Prostate gland (tissue), 2 donors: ENCODE measurements around the gene EXD3. TPM values are rescaled to one million over a fixed set of nuclear protein-coding genes. Genes with fewer than 3 reads are reported as not detected.
"Not testable (repeated sequence)": the region's sequence is repeated elsewhere in the genome, so short reads cannot be mapped to it uniquely, and the experiment has no call there.

ENCODE experiments used
- DNase-seq: peaks from one replicate; pipeline ENCODE4 v3.0.0-alpha.2; 2019; ENCODE audit warnings: low spot score
- H3K27ac ChIP-seq, 2 donors: fragments of 200-600 bp; sonication (generic); 2 replicates each; pipeline ENCODE4 v1.5.1; 2017 to 2019
- H3K27me3 ChIP-seq: fragments of 200-600 bp; sonication (generic); replicated peaks from 2 replicates; pipeline ENCODE4 v1.5.1; 2019; ENCODE audit not compliant: insufficient read depth
- H3K36me3 ChIP-seq, 2 donors: fragments of 200-600 bp; sonication (generic); 1 replicate in 1 of 2; 2 replicates in 1 of 2; pipeline versions ENCODE4 v1.5.1 to v1.8.1; 2017 to 2019
- H3K4me1 ChIP-seq: fragments of 200-600 bp; sonication (generic); replicated peaks from 2 replicates; pipeline ENCODE4 v1.5.1; 2019
- H3K4me3 ChIP-seq, 2 donors: fragments of 200-600 bp; sonication (generic); 2 replicates each; pipeline ENCODE4 v1.5.1; 2017 to 2019
- H3K9me3 ChIP-seq: fragments of 200-600 bp; sonication (generic); 2 replicates; pipeline ENCODE4 v1.5.1; 2017
- POLR2A ChIP-seq: fragments of 450-650 bp; IDR thresholded peaks from one replicate; pipeline ENCODE4 v1.6.1; 2016; ENCODE audit warnings: antibody characterized with exemption, mild to moderate bottlenecking
- POLR2AphosphoS5 ChIP-seq: sonication (generic); formaldehyde crosslinking; IDR thresholded peaks from one replicate; pipeline ENCODE4 v1.6.1; 2017; ENCODE audit warnings: antibody characterized with exemption
- WGBS: methylation state at CpG from one replicate; pipeline ENCODE4 v1.1.5; 2018; 5-methylcytosine and 5-hydroxymethylcytosine counted together
- intact Hi-C: fragments of 100-400 bp; cut with DNase I; formaldehyde crosslinking; loops from one replicate; pipeline ENCODE4 v1.14.2; 2022
- total RNA-seq, 2 donors: library from RNA; depleted of rRNA; stranded (reverse); fragments of >200 nt; gene quantifications; one replicate each; pipeline ENCODE4 v1.1.0, GENCODE V29; 2016
- TF ChIP-seq, protein P1 (sequence below), 4 experiments: fragments of 200-600 bp in 2 of 4; fragments of 450-650 bp in 2 of 4; sonication (generic) in 2 of 4; IDR thresholded peaks; 1 replicate in 3 of 4; 2 replicates in 1 of 4; pipeline ENCODE4 v1.5.1; 2016 to 2019; ENCODE audit warnings: antibody characterized with exemption in 4 of 4, mild to moderate bottlenecking in 2 of 4, moderate library complexity in 2 of 4

Gene EXD3
- total RNA-seq, 2 donors from 2014 or later, result 32.6 to 44.8 TPM

DNA sequence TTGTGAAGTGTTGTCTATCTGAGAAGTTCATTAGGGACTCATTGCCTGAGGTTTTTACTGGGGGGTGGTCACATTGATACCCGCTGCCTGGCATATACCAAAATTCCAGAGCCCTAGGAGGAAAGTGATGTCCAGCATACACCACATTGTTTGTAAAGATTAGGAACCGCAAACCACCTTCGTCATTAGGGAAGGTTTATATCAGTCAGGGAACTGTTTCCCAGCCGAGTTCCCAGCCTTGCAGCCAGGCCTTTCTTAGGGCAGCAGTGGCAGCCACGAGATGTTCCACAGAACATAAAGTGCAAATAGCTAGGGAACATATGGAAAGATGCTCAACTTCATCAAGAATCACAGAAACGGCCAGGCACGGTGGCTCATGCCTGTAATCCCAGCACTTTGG, 80.5 kb downstream of the EXD3 start:
- TF ChIP-seq POLR2AphosphoS5 (no peak), POLR2A (no peak)
- TF ChIP-seq, protein P1, sequence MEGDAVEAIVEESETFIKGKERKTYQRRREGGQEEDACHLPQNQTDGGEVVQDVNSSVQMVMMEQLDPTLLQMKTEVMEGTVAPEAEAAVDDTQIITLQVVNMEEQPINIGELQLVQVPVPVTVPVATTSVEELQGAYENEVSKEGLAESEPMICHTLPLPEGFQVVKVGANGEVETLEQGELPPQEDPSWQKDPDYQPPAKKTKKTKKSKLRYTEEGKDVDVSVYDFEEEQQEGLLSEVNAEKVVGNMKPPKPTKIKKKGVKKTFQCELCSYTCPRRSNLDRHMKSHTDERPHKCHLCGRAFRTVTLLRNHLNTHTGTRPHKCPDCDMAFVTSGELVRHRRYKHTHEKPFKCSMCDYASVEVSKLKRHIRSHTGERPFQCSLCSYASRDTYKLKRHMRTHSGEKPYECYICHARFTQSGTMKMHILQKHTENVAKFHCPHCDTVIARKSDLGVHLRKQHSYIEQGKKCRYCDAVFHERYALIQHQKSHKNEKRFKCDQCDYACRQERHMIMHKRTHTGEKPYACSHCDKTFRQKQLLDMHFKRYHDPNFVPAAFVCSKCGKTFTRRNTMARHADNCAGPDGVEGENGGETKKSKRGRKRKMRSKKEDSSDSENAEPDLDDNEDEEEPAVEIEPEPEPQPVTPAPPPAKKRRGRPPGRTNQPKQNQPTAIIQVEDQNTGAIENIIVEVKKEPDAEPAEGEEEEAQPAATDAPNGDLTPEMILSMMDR (IDR thresholded peaks at IDR 0.05), result no peak
- 86% methylated on average over 7 of the region's 7 CpGs for WGBS
- no peak overlapping the region for H3K4me3 ChIP-seq
- no peaks in the 10 kb centered on the region for H3K36me3 ChIP-seq
- no peak for DNase-seq
- intact Hi-C loops, result no loop called here
- no peaks in the 10 kb centered on the region for H3K4me1 ChIP-seq
- H3K27ac ChIP-seq, result no peak overlapping the region
- no peaks in the 10 kb centered on the region for H3K27me3 ChIP-seq
- H3K9me3 ChIP-seq, result no peaks in the 10 kb centered on the region

DNA sequence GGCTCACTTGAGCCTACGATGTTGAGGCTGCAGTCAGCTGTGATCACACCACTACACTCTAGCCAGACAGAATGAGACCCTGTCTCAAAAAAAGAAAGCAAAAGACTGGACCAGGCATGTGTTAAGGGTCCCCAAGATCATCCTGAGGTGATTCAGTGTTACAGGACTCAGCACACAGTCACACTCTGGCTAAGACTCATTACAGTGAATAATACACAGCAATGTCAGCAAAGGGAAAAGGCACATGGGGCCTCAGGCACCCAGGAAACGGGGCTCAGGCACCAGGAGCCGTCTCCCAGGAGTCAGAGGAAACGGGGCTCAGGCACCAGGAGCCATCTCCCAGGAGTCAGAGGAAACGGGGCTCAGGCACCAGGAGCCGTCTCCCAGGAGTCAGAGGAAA, 81.7 kb downstream of the EXD3 start:
- 91% methylated on average over 6 of the region's 6 CpGs for WGBS
- H3K4me3 ChIP-seq, result no peak overlapping the region
- no peak for DNase-seq

DNA sequence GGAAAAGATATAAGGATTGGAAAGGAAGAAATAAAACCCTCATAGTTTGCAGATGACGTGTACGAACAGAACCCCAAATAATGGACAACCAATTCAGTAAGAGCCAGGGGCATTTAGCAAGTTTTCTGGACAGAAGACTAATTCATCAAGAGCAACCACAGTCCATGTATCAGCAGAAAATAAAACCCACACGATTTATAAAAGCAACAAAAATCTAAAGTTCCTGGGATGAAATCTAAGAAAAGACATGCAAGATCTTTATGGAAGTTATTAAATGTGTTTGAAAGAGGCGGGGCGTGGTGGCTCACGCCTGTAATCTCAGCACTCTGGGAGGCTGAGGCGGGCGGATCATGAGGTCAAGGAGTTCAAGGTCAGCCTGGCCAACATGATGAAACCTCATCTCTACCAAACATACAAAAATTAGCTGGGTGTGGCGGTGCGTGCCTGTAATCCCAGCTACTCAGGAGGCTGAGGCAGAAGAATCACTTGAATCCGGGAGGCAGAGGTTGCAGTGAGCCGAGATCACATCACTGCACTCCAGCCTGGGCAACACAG, 83.0 kb downstream of the EXD3 start:
- H3K4me1 ChIP-seq, intact Hi-C loops, H3K27ac ChIP-seq, DNase-seq, H3K4me3 ChIP-seq, H3K27me3 ChIP-seq, H3K9me3 ChIP-seq, H3K36me3 ChIP-seq: not testable (repeated sequence)
- WGBS, result 89% methylated on average over 12 of the region's 12 CpGs

More for the DNA sequence above, 81.7 kb downstream of the EXD3 start:
- TF ChIP-seq POLR2A (no peak), POLR2AphosphoS5 (no peak)
- TF ChIP-seq, protein P1 (IDR thresholded peaks at IDR 0.05), result no peak
- no peaks in the 10 kb centered on the region for H3K9me3 ChIP-seq
- intact Hi-C loops, result no loop called here
- no peaks in the 10 kb centered on the region for H3K27me3 ChIP-seq
- H3K4me1 ChIP-seq, result no peaks in the 10 kb centered on the region
- no peaks in the 10 kb centered on the region for H3K36me3 ChIP-seq
- no peak overlapping the region for H3K27ac ChIP-seq

DNA sequence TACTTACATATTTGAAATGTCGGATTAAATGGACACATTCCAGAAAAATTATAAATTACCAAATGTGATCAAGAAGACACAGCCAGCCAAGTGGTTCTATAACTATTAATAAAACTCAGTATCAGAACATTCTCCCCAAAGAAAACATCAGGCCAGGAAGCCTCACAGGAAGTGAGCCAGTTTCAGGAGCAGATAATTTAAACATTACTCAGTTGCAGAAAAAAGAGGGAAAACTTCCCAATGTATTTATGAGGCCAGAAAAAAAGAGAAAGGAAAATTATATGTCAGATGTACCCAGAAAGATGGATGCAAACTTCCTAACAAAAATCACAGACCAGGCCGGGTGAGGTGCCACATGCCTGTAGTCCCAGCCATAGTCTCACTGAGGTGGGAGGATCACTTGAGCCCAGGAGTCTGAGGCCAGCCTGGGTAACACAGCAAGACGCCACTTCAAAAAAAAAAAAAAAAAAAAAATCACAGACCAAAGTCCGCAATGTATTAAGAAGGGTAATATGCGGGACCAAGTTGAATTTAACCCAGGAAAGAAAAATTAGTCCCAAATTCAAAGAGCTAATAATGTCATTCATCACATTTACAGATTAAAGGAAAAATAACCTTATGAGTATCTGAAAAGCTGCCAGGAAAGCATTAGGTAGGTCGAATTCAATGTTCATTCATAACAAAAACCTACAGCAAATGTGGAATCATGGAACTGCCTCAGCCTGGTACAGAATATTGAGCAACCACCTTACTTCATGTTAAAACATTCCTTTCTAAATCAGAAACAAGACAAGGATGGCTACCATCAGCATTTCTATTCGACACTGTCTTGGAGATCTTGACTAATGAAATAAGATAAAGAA, 83.7 kb downstream of the EXD3 start:
- no peaks in the 10 kb centered on the region for H3K36me3 ChIP-seq
- no peaks in the 10 kb centered on the region for H3K4me1 ChIP-seq
- WGBS, result 77% methylated on average over 7 of the region's 7 CpGs
- no peak overlapping the region for H3K4me3 ChIP-seq
- no peaks in the 10 kb centered on the region for H3K27me3 ChIP-seq
- intact Hi-C loops, result no loop called here
- no peak overlapping the region for H3K27ac ChIP-seq
- no peak for DNase-seq
- TF ChIP-seq POLR2A (no peak), POLR2AphosphoS5 (no peak)
- TF ChIP-seq, protein P1 (IDR thresholded peaks at IDR 0.05), result no peak
- no peaks in the 10 kb centered on the region for H3K9me3 ChIP-seq

DNA sequence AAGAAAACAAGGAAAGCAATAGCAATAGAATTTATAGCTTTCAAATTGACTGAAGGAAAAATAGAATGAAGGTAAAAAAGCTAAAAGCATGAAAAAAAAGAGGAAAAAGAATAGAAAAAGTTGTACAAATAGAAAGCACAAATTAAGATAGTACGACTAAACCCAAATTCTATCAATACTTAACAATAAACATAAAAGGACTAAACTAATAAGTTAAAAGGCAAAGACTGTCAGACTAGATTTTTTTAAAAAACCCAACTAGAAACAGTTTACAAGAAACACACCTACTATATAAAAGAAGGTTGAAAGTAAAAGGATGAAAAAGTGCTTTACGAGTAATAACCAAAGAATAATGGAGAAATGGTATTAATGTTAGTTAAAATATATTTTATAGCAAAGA, 86.2 kb downstream of the EXD3 start:
- intact Hi-C loops, result no loop called here
- Histone ChIP-seq H3K4me3 (no peak overlapping the region), H3K4me1 (no peaks in the 10 kb centered on the region), H3K36me3 (no peaks in the 10 kb centered on the region), H3K9me3 (no peaks in the 10 kb centered on the region), H3K27ac (no peak overlapping the region), H3K27me3 (no peaks in the 10 kb centered on the region)
- no peak for DNase-seq
- no peak for TF ChIP-seq POLR2A
- TF ChIP-seq, protein P1 (IDR thresholded peaks at IDR 0.05), result no peak
- TF ChIP-seq POLR2AphosphoS5, result no peak
- 93% methylated on average over 2 of the region's 2 CpGs for WGBS
